Occipital lobe (tissue), 2 donors: ENCODE measurements around the gene STAMBPL1. TPM values are rescaled to one million over a fixed set of nuclear protein-coding genes. Genes with fewer than 3 reads are reported as not detected.

Experiments used
- DNase-seq: peaks from one replicate; lab custom pipeline; 2025; lab: John Stamatoyannopoulos, UW
- total RNA-seq: library from RNA; depleted of rRNA; stranded (reverse); fragments of >200 nt; gene quantifications from one replicate; pipeline ENCODE4 v1.2.3, GENCODE V29; 2014

The STAMBPL1 gene
- total RNA-seq, 1 donor from 2014 or later: 7.8 TPM

DNA sequence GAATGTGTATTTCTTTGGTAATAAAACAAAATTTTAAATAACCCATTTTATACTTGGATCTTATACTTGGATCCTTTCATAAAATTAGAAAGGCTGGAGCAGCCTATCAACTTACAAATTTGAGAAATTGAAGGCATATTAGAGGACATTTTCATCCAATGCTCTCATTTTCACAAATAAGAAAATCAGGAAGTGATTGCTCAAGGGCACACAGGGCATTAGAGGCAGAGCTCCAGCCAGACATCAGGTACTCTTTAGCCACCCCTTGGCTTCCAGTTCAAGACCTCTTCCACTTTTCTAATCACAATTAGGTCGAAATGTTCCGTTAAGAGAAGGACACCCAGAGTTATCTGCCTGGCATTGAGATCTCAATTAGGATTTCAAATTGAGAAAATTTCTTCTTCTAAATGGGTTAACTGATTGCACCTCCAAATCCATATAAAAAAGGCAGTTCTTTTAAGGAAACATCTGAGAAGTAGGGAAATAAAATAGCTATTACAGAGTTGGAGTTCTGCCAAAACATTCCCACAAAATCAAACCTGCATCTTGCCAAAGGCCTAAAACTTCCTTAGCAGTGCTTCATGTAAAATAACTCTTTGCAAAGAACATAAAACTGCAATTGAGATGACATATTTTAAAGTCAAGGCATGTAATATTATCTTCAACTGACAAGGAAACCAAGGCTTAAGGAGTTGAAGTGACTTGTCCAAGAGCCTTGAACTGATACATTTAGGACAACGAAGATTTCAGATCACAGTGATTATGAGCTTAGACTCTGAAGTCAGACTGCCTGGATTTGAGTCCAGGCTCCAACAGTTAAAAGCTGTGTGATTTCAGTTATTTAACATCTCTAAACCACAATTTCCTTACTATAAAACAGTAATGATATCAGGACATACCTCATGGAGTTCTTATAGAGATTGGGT, 70.1 kb downstream of the STAMBPL1 start:
- no peak for DNase-seq

- DNase-seq: no peak
Measured at GRCh38 chr10:88952647-88953111, 72.6 kb downstream of the STAMBPL1 start, which contains the start of gene ACTA2. Gene ACTA2, minus strand, starts transcription at chr10:88952773. Its CDS starts 3,843 bp downstream, at chr10:88948930.

GRCh38 chr10:88953662-88954061, 73.6 kb downstream of the STAMBPL1 start:
- no peak for DNase-seq

GRCh38 chr10:88954458-88955083, 74.5 kb downstream of the STAMBPL1 start:
- DNase-seq: no peak

DNA sequence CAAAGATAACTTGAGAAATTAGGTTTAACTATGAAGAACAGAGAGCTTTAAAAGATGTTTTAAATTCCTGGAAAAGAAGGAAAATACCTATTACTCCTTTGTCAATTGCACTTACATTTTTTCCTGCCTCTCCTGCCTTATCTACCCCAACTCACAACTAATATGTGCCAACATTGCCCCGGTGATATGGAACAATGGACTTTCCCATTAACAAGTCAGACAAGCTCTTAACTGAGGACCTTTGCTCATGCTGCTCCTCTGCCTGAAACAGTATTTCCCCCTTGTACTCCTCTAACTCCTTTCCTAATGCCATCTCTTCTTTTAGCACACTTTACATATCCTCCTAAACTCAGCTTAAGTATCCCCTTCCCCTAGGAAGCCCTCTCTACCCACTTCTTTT, 77.3 kb downstream of the STAMBPL1 start:
- no peak for DNase-seq

- DNase-seq: no peak
Measured at GRCh38 chr10:88958721-88959120, 78.7 kb downstream of the STAMBPL1 start.

DNA sequence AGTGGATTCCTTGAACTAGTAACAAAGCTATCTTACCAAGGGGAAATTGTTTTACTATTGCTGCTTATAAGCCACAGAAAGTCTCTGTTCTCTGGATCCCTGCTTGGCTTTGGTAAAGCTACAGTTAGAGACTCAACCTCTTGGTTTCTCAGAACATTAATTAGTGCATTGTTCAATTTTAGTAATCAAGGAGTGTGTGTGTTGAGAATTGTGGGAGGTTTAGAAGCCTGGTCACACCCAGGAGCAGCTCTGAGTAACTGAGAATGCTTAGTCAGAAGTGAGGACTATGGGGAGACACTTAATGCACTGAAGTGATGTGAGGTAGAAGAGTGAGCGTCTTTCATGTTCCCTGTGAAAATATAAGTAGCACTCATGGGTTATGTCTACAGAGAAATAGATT, 80.8 kb downstream of the STAMBPL1 start:
- DNase-seq: no peak

- no peak for DNase-seq
Measured at GRCh38 chr10:88961266-88961665, 81.2 kb downstream of the STAMBPL1 start.

- DNase-seq: no peak
Measured at GRCh38 chr10:88962336-88962735, 82.3 kb downstream of the STAMBPL1 start.

- DNase-seq: no peak
Measured at GRCh38 chr10:88963318-88963717, 83.3 kb downstream of the STAMBPL1 start.

GRCh38 chr10:88964360-88964759, 84.3 kb downstream of the STAMBPL1 start:
- no peak for DNase-seq

DNA sequence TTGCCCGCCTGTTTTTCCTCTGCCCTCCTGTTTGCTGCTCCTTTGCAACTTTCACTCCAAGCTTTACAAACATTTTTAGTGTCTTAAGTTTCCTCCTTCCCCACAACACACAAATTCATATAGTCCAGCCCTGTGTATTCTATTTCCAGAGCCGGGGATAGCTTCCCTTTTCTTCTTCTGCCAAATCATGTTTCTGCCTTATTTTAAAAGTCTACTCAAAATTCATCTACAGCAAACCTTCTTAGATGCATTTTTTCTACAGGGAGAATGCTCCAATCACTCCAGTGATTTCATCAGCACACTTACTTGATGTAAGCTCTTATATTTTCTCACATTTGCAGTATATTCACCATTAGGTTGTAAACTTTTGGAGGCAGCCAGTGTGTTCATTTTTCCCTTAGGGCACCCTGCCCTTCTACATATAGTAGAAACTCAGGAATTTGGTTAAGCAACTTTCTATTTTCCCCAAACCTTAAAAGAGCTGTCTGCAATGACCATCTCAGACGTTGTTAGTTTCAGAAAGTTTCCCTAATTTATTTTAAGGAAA, 84.9 kb downstream of the STAMBPL1 start:
- DNase-seq: no peak

GRCh38 chr10:88966797-88967196, 86.8 kb downstream of the STAMBPL1 start:
- no peak for DNase-seq

GRCh38 chr10:88968391-88968790, 88.3 kb downstream of the STAMBPL1 start:
- DNase-seq: no peak

GRCh38 chr10:88971221-88972061, 91.4 kb downstream of the STAMBPL1 start:
- no peak for DNase-seq

Other genes starting within 250 kb of the STAMBPL1 start
- not detected for gene LIPF, start 215.8 kb upstream of the STAMBPL1 start, total RNA-seq
- not detected for gene LIPK, start 174.0 kb upstream of the STAMBPL1 start, total RNA-seq
- not detected for gene LIPN, start 120.2 kb upstream of the STAMBPL1 start, total RNA-seq
- not detected for gene LIPM, start 77.5 kb upstream of the STAMBPL1 start, total RNA-seq
- gene ANKRD22, start 28.4 kb upstream of the STAMBPL1 start, total RNA-seq: 0.16 TPM
- gene ACTA2, start 72.5 kb downstream of the STAMBPL1 start, total RNA-seq: 14.3 TPM
- 2.2 TPM for gene FAS, start 110.6 kb downstream of the STAMBPL1 start, total RNA-seq